Astrocyte (in vitro differentiated cells and primary cell): ENCODE results near the gene SEMA6B. TPM values are rescaled to one million over a fixed set of nuclear protein-coding genes. Genes with fewer than 3 reads are reported as not detected.

Source experiments
- DNase-seq: peaks from one replicate; pipeline ENCODE4 v3.0.0-alpha.2; 2010; ENCODE audit warnings: low read depth
- FAIRE-seq: peaks from 2 replicates; lab custom pipeline; 2011; peaks lifted over from hg19 to GRCh38; lab: Jason Lieb, UNC
- H2AFZ ChIP-seq: 2 replicates; pipeline ENCODE4 v1.6.0; 2012; ENCODE audit warnings: low read depth, low read length, inconsistent platforms
- H3K27ac ChIP-seq: 2 replicates; pipeline ENCODE4 v1.5.1; 2011; ENCODE audit warnings: low read depth, low read length, inconsistent platforms
- H3K27me3 ChIP-seq: 2 replicates; pipeline ENCODE4 v1.6.0; 2011; ENCODE audit warnings: low read length, inconsistent platforms; ENCODE audit not compliant: insufficient read depth
- H3K36me3 ChIP-seq: 2 replicates; pipeline ENCODE4 v1.5.1; 2011; ENCODE audit warnings: low read length, inconsistent platforms; ENCODE audit not compliant: insufficient read depth
- H3K4me1 ChIP-seq: 2 replicates; pipeline ENCODE4 v1.5.1; 2011; ENCODE audit warnings: low read length, inconsistent platforms; ENCODE audit not compliant: insufficient read depth
- H3K4me2 ChIP-seq: 2 replicates; pipeline ENCODE4 v1.6.0; 2012; ENCODE audit warnings: low read length, inconsistent platforms
- H3K4me3 ChIP-seq: 2 replicates; pipeline ENCODE4 v1.5.1; 2011; ENCODE audit warnings: low read depth, mild to moderate bottlenecking, low read length, inconsistent platforms; ENCODE audit not compliant: insufficient read depth
- H3K79me2 ChIP-seq: 2 replicates; pipeline ENCODE4 v1.6.0; 2012; ENCODE audit warnings: mild to moderate bottlenecking, low read length, inconsistent platforms; ENCODE audit not compliant: insufficient read depth
- H3K9ac ChIP-seq: 2 replicates; pipeline ENCODE4 v1.6.0; 2012; ENCODE audit warnings: mild to moderate bottlenecking, low read length, inconsistent platforms
- H3K9me3 ChIP-seq: 2 replicates; pipeline ENCODE4 v1.5.1; 2012; ENCODE audit warnings: low read depth, mild to moderate bottlenecking, low read length, inconsistent platforms; ENCODE audit not compliant: insufficient read depth
- H4K20me1 ChIP-seq: 2 replicates; pipeline ENCODE4 v1.6.0; 2012; ENCODE audit warnings: low read length, inconsistent platforms; ENCODE audit not compliant: insufficient read depth
- H3K27ac Mint-ChIP-seq: one replicate; pipeline ENCODE4 v1.8.0; 2021; ENCODE audit warnings: mild to moderate bottlenecking, mixed read lengths; ENCODE audit not compliant: unreplicated experiment
- H3K27me3 Mint-ChIP-seq: one replicate; pipeline ENCODE4 v1.8.0; 2021; ENCODE audit warnings: low read depth, mixed read lengths; ENCODE audit not compliant: unreplicated experiment
- H3K36me3 Mint-ChIP-seq: one replicate; pipeline ENCODE4 v1.8.0; 2021; ENCODE audit warnings: low read depth, mixed read lengths; ENCODE audit not compliant: unreplicated experiment
- H3K4me1 Mint-ChIP-seq: one replicate; pipeline ENCODE4 v1.8.0; 2021; ENCODE audit warnings: low read depth, mixed read lengths; ENCODE audit not compliant: unreplicated experiment
- H3K4me3 Mint-ChIP-seq: one replicate; pipeline ENCODE4 v1.8.0; 2021; ENCODE audit warnings: mild to moderate bottlenecking, moderate library complexity, mixed read lengths; ENCODE audit not compliant: unreplicated experiment
- H3K9me3 Mint-ChIP-seq: one replicate; pipeline ENCODE4 v1.8.0; 2021; ENCODE audit warnings: mild to moderate bottlenecking, mixed read lengths; ENCODE audit not compliant: unreplicated experiment
- EZH2 ChIP-seq: IDR thresholded peaks from 2 replicates; pipeline ENCODE4 v1.6.1; 2012; ENCODE audit warnings: mild to moderate bottlenecking, low read length, inconsistent platforms; ENCODE audit not compliant: insufficient read depth
- total RNA-seq: library from RNA; stranded (reverse); gene quantifications from 2 replicates; pipeline ENCODE4 v1.2.1, GENCODE V29; 2021
- TF ChIP-seq, protein P1 (sequence below): IDR thresholded peaks from 2 replicates; pipeline ENCODE4 v1.5.1; 2011; ENCODE audit warnings: low read depth, mild to moderate bottlenecking, inconsistent platforms, low read length, moderate library complexity; ENCODE audit not compliant: insufficient read depth

SEMA6B gene
- total RNA-seq, 1 donor from 2014 or later = 14.3 TPM

GRCh38 chr19:4552525-4552819 is 7.0 kb downstream of the SEMA6B start:
- H4K20me1 ChIP-seq = no peaks in the 10 kb centered on the region
- H2AFZ ChIP-seq = no peak overlapping the region
- Mint-ChIP-seq H3K36me3 (peaks cover 23% of the 10 kb centered on the region), H3K27me3 (no peaks in the 10 kb centered on the region), H3K9me3 (peaks cover 5% of the 10 kb centered on the region), H3K27ac (no peak overlapping the region), H3K4me1 (no peaks in the 10 kb centered on the region), H3K4me3 (no peak overlapping the region)
- TF ChIP-seq EZH2 = no peak
- TF ChIP-seq, protein P1, sequence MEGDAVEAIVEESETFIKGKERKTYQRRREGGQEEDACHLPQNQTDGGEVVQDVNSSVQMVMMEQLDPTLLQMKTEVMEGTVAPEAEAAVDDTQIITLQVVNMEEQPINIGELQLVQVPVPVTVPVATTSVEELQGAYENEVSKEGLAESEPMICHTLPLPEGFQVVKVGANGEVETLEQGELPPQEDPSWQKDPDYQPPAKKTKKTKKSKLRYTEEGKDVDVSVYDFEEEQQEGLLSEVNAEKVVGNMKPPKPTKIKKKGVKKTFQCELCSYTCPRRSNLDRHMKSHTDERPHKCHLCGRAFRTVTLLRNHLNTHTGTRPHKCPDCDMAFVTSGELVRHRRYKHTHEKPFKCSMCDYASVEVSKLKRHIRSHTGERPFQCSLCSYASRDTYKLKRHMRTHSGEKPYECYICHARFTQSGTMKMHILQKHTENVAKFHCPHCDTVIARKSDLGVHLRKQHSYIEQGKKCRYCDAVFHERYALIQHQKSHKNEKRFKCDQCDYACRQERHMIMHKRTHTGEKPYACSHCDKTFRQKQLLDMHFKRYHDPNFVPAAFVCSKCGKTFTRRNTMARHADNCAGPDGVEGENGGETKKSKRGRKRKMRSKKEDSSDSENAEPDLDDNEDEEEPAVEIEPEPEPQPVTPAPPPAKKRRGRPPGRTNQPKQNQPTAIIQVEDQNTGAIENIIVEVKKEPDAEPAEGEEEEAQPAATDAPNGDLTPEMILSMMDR = no peak
- no peak overlapping the region for H3K4me3 ChIP-seq
- DNase-seq = no peak
- no peaks in the 10 kb centered on the region for H3K79me2 ChIP-seq
- no peaks in the 10 kb centered on the region for H3K27me3 ChIP-seq
- no peak overlapping the region for H3K4me2 ChIP-seq
- no peak overlapping the region for H3K9ac ChIP-seq
- no peaks in the 10 kb centered on the region for H3K4me1 ChIP-seq
- H3K36me3 ChIP-seq = no peaks in the 10 kb centered on the region
- no peak overlapping the region for H3K27ac ChIP-seq
- H3K9me3 ChIP-seq = no peaks in the 10 kb centered on the region
- FAIRE-seq = no peak

GRCh38 chr19:4550479-4551050 is 8.9 kb downstream of the SEMA6B start:
- H3K27me3 ChIP-seq = peaks cover 2% of the 10 kb centered on the region
- DNase-seq = no peak
- no peak overlapping the region for H3K4me2 ChIP-seq
- TF ChIP-seq EZH2 = no peak
- TF ChIP-seq, protein P1 = no peak
- no peaks in the 10 kb centered on the region for H4K20me1 ChIP-seq
- no peak overlapping the region for H3K27ac Mint-ChIP-seq
- H3K4me3 Mint-ChIP-seq = no peak overlapping the region
- no peaks in the 10 kb centered on the region for H3K4me1 ChIP-seq
- no peaks in the 10 kb centered on the region for H3K4me1 Mint-ChIP-seq
- H3K9ac ChIP-seq = no peak overlapping the region
- H2AFZ ChIP-seq = no peak overlapping the region
- no peaks in the 10 kb centered on the region for H3K27me3 Mint-ChIP-seq
- H3K27ac ChIP-seq = no peak overlapping the region
- no peak for FAIRE-seq
- no peaks in the 10 kb centered on the region for H3K79me2 ChIP-seq
- H3K9me3 Mint-ChIP-seq = peaks cover 5% of the 10 kb centered on the region
- H3K36me3 ChIP-seq = no peaks in the 10 kb centered on the region
- no peak overlapping the region for H3K4me3 ChIP-seq
- no peaks in the 10 kb centered on the region for H3K9me3 ChIP-seq
- peaks cover 20% of the 10 kb centered on the region for H3K36me3 Mint-ChIP-seq

GRCh38 chr19:4550018-4550417 is 9.5 kb downstream of the SEMA6B start:
- no peak overlapping the region for H2AFZ ChIP-seq
- TF ChIP-seq, protein P1 = no peak
- no peak for TF ChIP-seq EZH2
- no peaks in the 10 kb centered on the region for H4K20me1 ChIP-seq
- H3K27me3 ChIP-seq = peaks cover 2% of the 10 kb centered on the region
- no peak overlapping the region for H3K27ac ChIP-seq
- H3K79me2 ChIP-seq = no peaks in the 10 kb centered on the region
- no peak overlapping the region for H3K4me2 ChIP-seq
- no peak for DNase-seq
- Mint-ChIP-seq H3K4me3 (no peak overlapping the region), H3K27me3 (no peaks in the 10 kb centered on the region), H3K36me3 (peaks cover 20% of the 10 kb centered on the region), H3K27ac (no peak overlapping the region), H3K4me1 (no peaks in the 10 kb centered on the region), H3K9me3 (peaks cover 5% of the 10 kb centered on the region)
- H3K4me3 ChIP-seq = no peak overlapping the region
- no peaks in the 10 kb centered on the region for H3K4me1 ChIP-seq
- no peaks in the 10 kb centered on the region for H3K9me3 ChIP-seq
- H3K9ac ChIP-seq = no peak overlapping the region
- no peaks in the 10 kb centered on the region for H3K36me3 ChIP-seq
- FAIRE-seq = no peak
